Effector memory CD8-positive, alpha-beta T cell (primary cell): Measurements from ENCODE around the gene PRAC2.

Source experiments
- ATAC-seq: fragments of 150-1000 bp; cut with Tn5 transposase; replicated peaks from 2 replicates; pipeline ENCODE4 v1.10.0; 2021; ENCODE audit warnings: mild to moderate bottlenecking, moderate library complexity
- DNase-seq, 3 experiments: peaks; one replicate each; pipeline ENCODE4 v3.0.0; 2021
- H3K27ac Mint-ChIP-seq, 2 donors: one replicate each; pipeline ENCODE4 v1.8.0; 2022; ENCODE audit warnings: mild to moderate bottlenecking in 2 of 2, mixed read lengths in 2 of 2, moderate library complexity in 2 of 2
- H3K27me3 Mint-ChIP-seq, 2 donors: one replicate each; pipeline ENCODE4 v1.8.0; 2022; ENCODE audit warnings: mixed read lengths in 2 of 2
- H3K36me3 Mint-ChIP-seq: one replicate; pipeline ENCODE4 v1.8.0; 2022; ENCODE audit warnings: mild to moderate bottlenecking, moderate library complexity, mixed read lengths; ENCODE audit not compliant: insufficient read depth
- H3K4me1 Mint-ChIP-seq, 2 donors: one replicate each; pipeline ENCODE4 v1.8.0; 2022; ENCODE audit warnings: low read depth in 2 of 2, mixed read lengths in 2 of 2
- H3K4me3 Mint-ChIP-seq, 2 donors: one replicate each; pipeline ENCODE4 v1.8.0; 2022; ENCODE audit warnings: mild to moderate bottlenecking in 2 of 2, mixed read lengths in 2 of 2, moderate library complexity in 2 of 2
- H3K9me3 Mint-ChIP-seq, 2 donors: one replicate each; pipeline ENCODE4 v1.8.0; 2022; ENCODE audit warnings: mixed read lengths in 2 of 2

PRAC2 gene

DNA sequence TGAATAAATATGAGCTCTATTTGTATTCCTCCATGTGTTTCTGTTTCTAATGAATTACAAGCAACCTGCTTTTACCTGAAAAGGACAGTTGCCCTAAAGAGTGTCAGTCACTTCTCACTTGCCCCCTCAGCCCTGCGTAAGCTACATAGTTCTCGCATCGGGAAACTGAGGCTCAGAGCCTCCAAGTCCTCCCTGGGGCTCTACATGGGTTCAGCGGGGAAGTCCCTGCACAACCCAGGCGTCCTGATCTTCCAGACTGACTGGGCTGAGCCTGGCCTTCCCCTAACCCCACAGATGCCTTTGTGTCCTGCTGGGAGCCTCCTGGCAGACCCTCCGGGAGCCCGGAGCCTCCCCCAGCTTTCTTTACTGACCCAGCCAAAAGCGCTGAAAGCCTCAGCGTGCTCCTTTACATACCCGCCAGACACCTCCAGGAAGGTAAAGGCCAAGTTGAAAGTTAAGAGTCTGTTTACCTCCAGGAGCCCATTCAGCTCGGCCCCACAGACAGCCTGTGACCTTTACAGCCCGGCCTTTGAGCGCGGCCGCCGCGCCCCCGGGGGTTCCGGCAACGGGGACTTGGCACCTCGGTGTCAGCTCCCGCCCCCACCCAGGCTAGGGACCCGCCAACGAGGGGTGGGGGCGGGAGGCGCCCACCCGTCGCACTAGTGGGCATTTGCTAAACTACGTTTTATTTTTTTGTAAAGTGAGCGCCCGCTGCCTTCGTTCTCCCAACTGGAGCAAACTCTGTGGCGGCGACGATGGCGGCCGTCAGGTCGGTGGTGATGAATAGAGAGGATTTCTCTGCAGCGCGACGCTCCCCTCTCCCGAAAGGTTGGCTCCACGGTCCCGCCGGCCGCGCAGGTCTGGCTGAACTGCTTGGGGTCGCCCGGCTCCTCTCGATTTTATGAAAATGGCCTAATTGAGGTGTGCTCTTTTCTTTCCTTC lies 10.0 kb downstream of the PRAC2 start:
- H3K4me1 Mint-ChIP-seq, result peaks cover 22% of the 10 kb centered on the region in 2 donors
- ATAC-seq (no peak), DNase-seq (no peak)
- peaks cover 12% of the 10 kb centered on the region for H3K36me3 Mint-ChIP-seq
- H3K4me3 Mint-ChIP-seq, result peak overlapping the region; percentile 0 to 52
- no peaks in the 10 kb centered on the region for H3K9me3 Mint-ChIP-seq
- peaks cover 86 to 95% of the 10 kb centered on the region in 2 donors for H3K27me3 Mint-ChIP-seq
- no peak overlapping the region for H3K27ac Mint-ChIP-seq

DNA sequence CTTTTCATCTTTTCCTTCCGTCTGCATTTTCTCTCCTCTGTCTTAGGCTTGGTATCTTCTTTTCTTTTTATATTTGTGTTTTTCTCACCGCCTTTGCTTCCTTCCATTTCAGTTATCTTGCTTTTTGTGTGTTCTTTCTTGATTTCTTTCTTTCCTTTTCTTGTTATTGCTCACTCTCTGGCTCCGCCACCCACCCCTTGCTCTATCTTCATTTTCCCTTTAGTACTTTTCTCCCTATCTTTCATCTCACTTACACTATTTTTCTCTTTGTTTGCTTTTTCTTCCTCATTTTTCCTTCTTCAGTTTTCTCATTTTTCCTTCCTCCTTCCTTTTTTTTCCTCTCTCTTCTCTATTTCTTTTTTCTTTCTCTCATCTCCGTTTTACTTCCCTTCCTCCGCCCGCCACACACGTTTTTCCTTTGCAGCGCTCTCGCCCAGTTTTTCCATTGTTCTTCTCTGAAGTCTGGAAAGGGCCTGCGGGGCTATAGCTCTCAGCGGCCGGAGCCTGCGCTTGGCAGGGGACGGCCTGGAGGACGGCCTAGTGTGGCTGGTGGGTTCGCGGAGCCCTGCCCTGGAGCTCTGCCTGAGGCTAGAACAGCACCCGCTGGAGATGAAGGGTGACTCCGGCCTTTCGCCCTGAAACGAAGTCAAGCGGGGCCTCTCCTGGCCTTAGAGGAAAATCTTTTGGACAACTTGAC lies 10.8 kb downstream of the PRAC2 start:
- Mint-ChIP-seq H3K36me3 (peaks cover 5% of the 10 kb centered on the region), H3K27ac (no peak overlapping the region)

GRCh38 chr17:48734333-48735061 lies 11.5 kb downstream of the PRAC2 start:
- ATAC-seq (no peak), DNase-seq (no peak)
- no peaks in the 10 kb centered on the region for H3K9me3 Mint-ChIP-seq
- H3K27ac Mint-ChIP-seq, result no peak overlapping the region
- H3K27me3 Mint-ChIP-seq, result peaks cover 86 to 95% of the 10 kb centered on the region in 2 donors
- H3K4me1 Mint-ChIP-seq, result peaks cover 18% of the 10 kb centered on the region in 2 donors
- H3K36me3 Mint-ChIP-seq, result peaks cover 2% of the 10 kb centered on the region
- H3K4me3 Mint-ChIP-seq, result no peak overlapping the region

More for the DNA sequence above, 10.8 kb downstream of the PRAC2 start:
- ATAC-seq, result no peak
- DNase-seq, result no peak
- Mint-ChIP-seq H3K27me3 (peaks cover 86 to 95% of the 10 kb centered on the region in 2 donors), H3K9me3 (no peaks in the 10 kb centered on the region), H3K4me1 (peaks cover 16 to 20% of the 10 kb centered on the region in 2 donors), H3K4me3 (peak overlapping the region; percentile 0 to 52)

DNA sequence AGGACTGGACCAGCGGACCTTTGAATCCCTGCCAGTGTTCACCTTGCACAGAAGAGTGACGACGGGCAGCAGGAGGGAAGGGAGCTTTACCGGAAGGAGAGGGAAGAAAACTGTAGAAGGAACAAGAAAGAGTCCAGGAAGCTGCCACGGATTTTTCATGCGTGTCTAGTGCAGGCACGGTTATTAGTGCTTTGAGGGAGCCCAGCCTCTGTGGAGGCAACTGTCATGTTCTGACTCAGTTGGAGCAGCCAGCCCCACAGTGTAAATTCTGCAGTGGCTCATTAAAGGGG lies 12.0 kb downstream of the PRAC2 start:
- Mint-ChIP-seq H3K36me3 (peaks cover 6% of the 10 kb centered on the region), H3K4me3 (no peak overlapping the region), H3K27ac (no peak overlapping the region), H3K9me3 (no peaks in the 10 kb centered on the region), H3K4me1 (peaks cover 17% of the 10 kb centered on the region in 2 donors), H3K27me3 (peaks cover 81 to 95% of the 10 kb centered on the region in 2 donors)
- DNase-seq (no peak), ATAC-seq (no peak)

- ATAC-seq (no peak), DNase-seq (no peak)
- Mint-ChIP-seq H3K4me1 (peaks cover 17% of the 10 kb centered on the region in 2 donors), H3K9me3 (no peaks in the 10 kb centered on the region), H3K4me3 (no peak overlapping the region), H3K36me3 (peaks cover 7% of the 10 kb centered on the region), H3K27me3 (peaks cover 85 to 98% of the 10 kb centered on the region in 2 donors), H3K27ac (no peak overlapping the region)
These were observed 14.5 kb downstream of the PRAC2 start for GRCh38 chr17:48737330-48738043.

- ATAC-seq, result no peak
- H3K27me3 Mint-ChIP-seq, result peaks cover 87 to 98% of the 10 kb centered on the region in 2 donors
- peaks cover 7% of the 10 kb centered on the region for H3K36me3 Mint-ChIP-seq
- no peaks in the 10 kb centered on the region for H3K9me3 Mint-ChIP-seq
- no peak for DNase-seq
- H3K4me3 Mint-ChIP-seq, result no peak overlapping the region
- H3K4me1 Mint-ChIP-seq, result peaks cover 11 to 12% of the 10 kb centered on the region in 2 donors
- H3K27ac Mint-ChIP-seq, result no peak overlapping the region
These were observed 15.4 kb downstream of the PRAC2 start for GRCh38 chr17:48738424-48738802.

DNA sequence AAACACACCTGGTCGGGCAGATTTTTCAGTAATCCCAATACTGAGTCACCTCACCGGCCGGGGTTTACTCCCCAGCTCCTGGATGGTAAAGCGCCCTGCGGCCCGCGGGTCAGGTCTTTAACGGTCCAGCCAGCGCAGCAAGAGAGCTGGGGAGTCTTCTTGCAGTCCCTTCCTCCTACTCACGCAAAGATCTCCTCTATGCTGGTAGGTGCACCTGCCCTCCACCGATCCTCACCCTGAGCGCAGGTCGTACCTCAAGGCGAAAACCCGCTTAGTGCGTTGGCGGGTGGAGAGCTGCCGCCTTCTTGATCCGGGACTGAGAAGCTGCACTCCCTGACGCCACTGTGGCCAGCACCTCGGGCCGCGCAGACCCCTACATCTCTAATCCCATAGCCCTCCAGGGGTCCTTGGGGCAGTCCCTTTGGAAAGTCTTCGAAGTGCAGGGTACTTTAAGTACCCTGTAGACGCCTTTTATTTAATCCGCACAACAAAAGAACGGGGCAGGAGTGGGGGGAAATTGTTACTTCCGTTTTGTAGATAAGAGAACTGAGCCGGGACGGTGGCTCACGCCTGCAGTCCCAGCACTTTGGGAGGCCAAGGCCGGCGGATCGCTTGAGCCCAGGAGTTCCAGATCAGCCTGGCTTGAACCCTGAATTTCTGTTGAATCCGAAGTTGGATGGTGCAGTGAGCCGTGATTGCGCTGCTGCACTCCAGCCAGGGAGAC lies 16.0 kb downstream of the PRAC2 start:
- Mint-ChIP-seq H3K27ac (no peak overlapping the region), H3K4me1 (peaks cover 6 to 9% of the 10 kb centered on the region in 2 donors), H3K27me3 (peaks cover 87 to 98% of the 10 kb centered on the region in 2 donors), H3K36me3 (peaks cover 7% of the 10 kb centered on the region), H3K4me3 (peak overlapping the region; percentile 55 to 66), H3K9me3 (no peaks in the 10 kb centered on the region)
- DNase-seq, result no peak
- ATAC-seq, result no peak

DNA sequence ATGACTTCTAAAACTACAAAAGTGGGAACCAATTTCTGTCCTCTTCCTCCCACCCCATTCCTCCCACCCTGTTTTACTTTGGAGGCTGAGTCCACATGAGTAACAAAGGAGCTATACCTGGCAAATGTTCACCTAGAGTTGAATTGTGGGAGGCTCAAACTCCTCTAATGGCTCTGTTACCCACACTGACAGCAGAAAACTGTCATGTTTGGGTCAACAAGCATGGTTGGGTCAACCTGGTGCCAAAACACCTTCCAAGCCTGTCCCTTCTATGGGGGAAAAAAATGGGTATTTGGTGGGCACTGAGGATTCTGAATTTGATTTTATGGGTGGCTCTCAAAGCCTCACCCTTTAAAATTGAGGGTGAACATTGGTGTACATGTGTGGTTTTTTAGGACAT lies 17.6 kb downstream of the PRAC2 start:
- no peaks in the 10 kb centered on the region for H3K9me3 Mint-ChIP-seq
- ATAC-seq, result no peak

DNA sequence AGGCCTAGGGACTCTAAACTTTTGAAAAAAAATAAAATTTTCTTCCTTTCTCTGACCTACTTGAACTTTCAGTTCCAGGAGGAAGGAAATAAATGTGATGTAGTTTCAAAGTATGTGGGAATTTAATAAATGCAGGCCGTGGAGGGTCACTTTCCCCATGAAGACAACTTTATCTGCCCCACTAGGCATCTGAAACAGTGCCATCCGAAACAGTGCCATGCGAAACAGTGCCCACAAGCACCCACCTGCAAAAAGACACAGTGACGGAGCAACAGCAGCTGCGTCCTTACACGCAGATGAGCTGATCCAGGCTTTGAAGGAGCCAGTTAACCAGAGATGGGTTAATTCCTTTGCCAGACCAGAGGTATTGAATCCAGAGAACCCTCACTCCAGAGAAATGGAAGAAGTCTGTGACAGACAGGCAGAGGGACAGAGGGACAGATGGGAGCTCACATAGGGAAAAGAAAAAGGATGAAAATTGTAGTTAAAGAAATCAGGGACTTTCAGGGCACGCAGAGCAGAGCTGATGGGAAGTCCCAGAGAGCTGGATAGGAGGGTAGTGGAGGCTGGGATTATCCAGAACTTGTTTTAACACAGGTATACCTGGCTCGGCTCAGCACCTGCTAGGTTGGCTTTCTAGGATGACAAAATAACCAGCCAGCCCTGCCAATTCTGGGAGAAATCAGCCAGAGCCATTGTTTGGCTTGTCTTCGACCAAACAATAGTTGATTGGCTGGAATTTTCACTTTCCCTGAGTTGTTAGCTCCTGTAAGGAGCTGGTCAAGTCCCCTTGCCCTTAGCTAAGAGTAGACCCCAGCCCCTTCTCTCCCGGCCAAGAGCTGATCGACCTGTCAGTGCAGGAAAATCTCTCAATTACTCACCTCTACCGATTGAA lies 22.6 kb downstream of the PRAC2 start:
- H3K9me3 Mint-ChIP-seq, result no peaks in the 10 kb centered on the region
- peaks cover 76 to 95% of the 10 kb centered on the region in 2 donors for H3K27me3 Mint-ChIP-seq
- H3K27ac Mint-ChIP-seq, result no peak overlapping the region
- DNase-seq (no peak), ATAC-seq (no peak)
- H3K4me1 Mint-ChIP-seq, result peaks cover 12 to 14% of the 10 kb centered on the region in 2 donors
- H3K4me3 Mint-ChIP-seq, result peak overlapping the region in 1 of 2 donors; percentile 40
- peaks cover 23% of the 10 kb centered on the region for H3K36me3 Mint-ChIP-seq

More for the DNA sequence above, 17.6 kb downstream of the PRAC2 start:
- Mint-ChIP-seq H3K27ac (no peak overlapping the region), H3K27me3 (peaks cover 88 to 98% of the 10 kb centered on the region in 2 donors), H3K4me3 (no peak overlapping the region), H3K4me1 (peaks cover 5 to 10% of the 10 kb centered on the region in 2 donors), H3K36me3 (peaks cover 7% of the 10 kb centered on the region)
- DNase-seq, result no peak

GRCh38 chr17:48746916-48747444 lies 24.0 kb downstream of the PRAC2 start:
- no peaks in the 10 kb centered on the region for H3K9me3 Mint-ChIP-seq
- ATAC-seq (no peak), DNase-seq (no peak)
- peaks cover 12 to 16% of the 10 kb centered on the region in 2 donors for H3K4me1 Mint-ChIP-seq
- peak overlapping the region; percentile 46 to 51 for H3K4me3 Mint-ChIP-seq
- no peak overlapping the region for H3K27ac Mint-ChIP-seq
- H3K36me3 Mint-ChIP-seq, result peaks cover 23% of the 10 kb centered on the region
- peaks cover 73 to 95% of the 10 kb centered on the region in 2 donors for H3K27me3 Mint-ChIP-seq

- Mint-ChIP-seq H3K27ac (no peak overlapping the region), H3K9me3 (no peaks in the 10 kb centered on the region), H3K4me3 (no peak overlapping the region), H3K4me1 (peaks cover 12 to 20% of the 10 kb centered on the region in 2 donors), H3K27me3 (peaks cover 73 to 95% of the 10 kb centered on the region in 2 donors), H3K36me3 (peaks cover 28% of the 10 kb centered on the region)
- no peak for DNase-seq
- no peak for ATAC-seq
These were observed 24.7 kb downstream of the PRAC2 start for GRCh38 chr17:48747445-48748363.
